H9 (cell line): Measurements from ENCODE around the gene FGR. TPM values are rescaled to one million over a fixed set of nuclear protein-coding genes. Genes with fewer than 3 reads are reported as not detected.

Experiments used
- DNase-seq: peaks from one replicate; pipeline ENCODE4 v3.0.0-alpha.2; 2017
- H2AFZ ChIP-seq: one replicate; pipeline ENCODE4 v1.6.1; 2013; ENCODE audit warnings: mild to moderate bottlenecking, low read length, control low read depth, moderate library complexity
- H2AK5ac ChIP-seq: 2 replicates; pipeline ENCODE4 v1.6.1; 2013; ENCODE audit warnings: low read length, control low read depth, mixed read lengths; ENCODE audit not compliant: insufficient read length
- H2BK120ac ChIP-seq: one replicate; pipeline ENCODE4 v1.6.1; 2013; ENCODE audit warnings: low read depth, mild to moderate bottlenecking, low read length, control low read depth, inconsistent platforms; ENCODE audit not compliant: poor library complexity, severe bottlenecking
- H2BK12ac ChIP-seq: 2 replicates; pipeline ENCODE4 v1.6.1; 2013; ENCODE audit warnings: low read length, control low read depth, mixed read lengths, low read depth; ENCODE audit not compliant: insufficient read length
- H2BK15ac ChIP-seq: 2 replicates; pipeline ENCODE4 v1.6.1; 2013; ENCODE audit warnings: low read depth, low read length, control low read depth
- H2BK20ac ChIP-seq: one replicate; pipeline ENCODE4 v1.6.1; 2013; ENCODE audit warnings: low read depth, mild to moderate bottlenecking, low read length, control low read depth, inconsistent platforms; ENCODE audit not compliant: poor library complexity, severe bottlenecking
- H2BK5ac ChIP-seq: 2 replicates; pipeline ENCODE4 v1.6.1; 2013; ENCODE audit warnings: low read length, control low read depth, mixed read lengths; ENCODE audit not compliant: insufficient read length
- H3K14ac ChIP-seq: 2 replicates; pipeline ENCODE4 v1.6.1; 2013; ENCODE audit warnings: low read length, control low read depth; ENCODE audit not compliant: insufficient read depth
- H3K18ac ChIP-seq: 2 replicates; pipeline ENCODE4 v1.6.1; 2013; ENCODE audit warnings: low read depth, mild to moderate bottlenecking, mixed read lengths, low read length, control low read depth; ENCODE audit not compliant: insufficient read length
- H3K23ac ChIP-seq: 2 replicates; pipeline ENCODE4 v1.6.1; 2013; ENCODE audit warnings: low read length, control low read depth, mixed read lengths, low read depth; ENCODE audit not compliant: insufficient read length
- H3K23me2 ChIP-seq: 2 replicates; pipeline ENCODE4 v1.6.1; 2013; ENCODE audit warnings: low read depth, mild to moderate bottlenecking, mixed read lengths, low read length, control low read depth; ENCODE audit not compliant: insufficient read length, poor library complexity, severe bottlenecking
- H3K27ac ChIP-seq: 2 replicates; pipeline ENCODE4 v1.5.1; 2013; ENCODE audit warnings: low read length, control low read depth, mixed read lengths, low read depth; ENCODE audit not compliant: insufficient read length
- H3K27me3 ChIP-seq: 2 replicates; pipeline ENCODE4 v1.6.1; 2013; ENCODE audit warnings: low read length, control low read depth, inconsistent platforms; ENCODE audit not compliant: insufficient read depth
- H3K4ac ChIP-seq: 2 replicates; pipeline ENCODE4 v1.6.1; 2013; ENCODE audit warnings: low read depth, mild to moderate bottlenecking, control low read depth, inconsistent platforms, low read length, moderate library complexity
- H3K4me1 ChIP-seq: 2 replicates; pipeline ENCODE4 v1.6.1; 2013; ENCODE audit warnings: low read length, control low read depth, inconsistent platforms; ENCODE audit not compliant: insufficient read depth
- H3K4me2 ChIP-seq: 2 replicates; pipeline ENCODE4 v1.6.1; 2013; ENCODE audit warnings: low read length, control low read depth, mixed read lengths; ENCODE audit not compliant: insufficient read length, insufficient read depth
- H3K56ac ChIP-seq: 2 replicates; pipeline ENCODE4 v1.6.1; 2013; ENCODE audit warnings: low read depth, mild to moderate bottlenecking, mixed read lengths, low read length, control low read depth; ENCODE audit not compliant: insufficient read length
- H3K79me1 ChIP-seq: 2 replicates; pipeline ENCODE4 v1.6.1; 2013; ENCODE audit warnings: low read depth, mild to moderate bottlenecking, moderate library complexity, low read length, control low read depth, inconsistent platforms; ENCODE audit not compliant: insufficient read depth, poor library complexity, severe bottlenecking
- H3K79me2 ChIP-seq: 2 replicates; pipeline ENCODE4 v1.6.1; 2013; ENCODE audit warnings: low read length, control low read depth, inconsistent platforms; ENCODE audit not compliant: insufficient read depth
- H3K9ac ChIP-seq: 2 replicates; pipeline ENCODE4 v1.6.1; 2013; ENCODE audit warnings: low read length, control low read depth, mixed read lengths; ENCODE audit not compliant: insufficient read length; ENCODE audit errors: extremely low read depth
- H3K9me3 ChIP-seq: one replicate; pipeline ENCODE4 v1.6.1; 2013; ENCODE audit warnings: low read depth, low read length, inconsistent platforms; ENCODE audit not compliant: control insufficient read depth
- H3T11ph ChIP-seq: one replicate; pipeline ENCODE4 v1.6.1; 2013; ENCODE audit warnings: mild to moderate bottlenecking, low read length, control low read depth, inconsistent platforms
- H4K20me1 ChIP-seq: one replicate; pipeline ENCODE4 v1.6.1; 2013; ENCODE audit not compliant: control insufficient read depth, insufficient read length, insufficient read depth
- H4K5ac ChIP-seq: 2 replicates; pipeline ENCODE4 v1.6.1; 2013; ENCODE audit warnings: low read depth, mild to moderate bottlenecking, mixed read lengths, low read length, control low read depth; ENCODE audit not compliant: insufficient read length
- H4K8ac ChIP-seq: replicated peaks from 2 replicates; pipeline ENCODE4 v1.6.1; 2013; ENCODE audit warnings: low read length, control low read depth, mixed read lengths, low read depth; ENCODE audit not compliant: insufficient read length
- H4K91ac ChIP-seq: 2 replicates; pipeline ENCODE4 v1.6.1; 2013; ENCODE audit warnings: low read depth, mild to moderate bottlenecking, moderate library complexity, mixed read lengths, low read length, control low read depth; ENCODE audit not compliant: insufficient read length
- H3K27ac Mint-ChIP-seq, 3 experiments: 2 replicates in 2 of 3; 3 replicates in 1 of 3; pipeline ENCODE4 v1.8.0; 2020 to 2021; ENCODE audit warnings: mixed read lengths in 3 of 3, mild to moderate bottlenecking in 1 of 3, moderate library complexity in 1 of 3
- H3K27me3 Mint-ChIP-seq: 2 replicates; pipeline ENCODE4 v1.8.0; 2021; ENCODE audit warnings: low read depth, mild to moderate bottlenecking, moderate library complexity, mixed read lengths
- H3K36me3 Mint-ChIP-seq, 3 experiments: 2 replicates in 2 of 3; 3 replicates in 1 of 3; pipeline ENCODE4 v1.8.0; 2020 to 2021; ENCODE audit warnings: low read depth in 3 of 3, mixed read lengths in 3 of 3; ENCODE audit not compliant: insufficient read depth in 1 of 3
- H3K4me1 Mint-ChIP-seq, 2 experiments: 2 replicates each; pipeline ENCODE4 v1.8.0; 2020; ENCODE audit warnings: mixed read lengths in 2 of 2
- H3K4me3 Mint-ChIP-seq, 2 experiments: 2 replicates in 1 of 2; 3 replicates in 1 of 2; pipeline ENCODE4 v1.8.0; 2020 to 2021; ENCODE audit warnings: mild to moderate bottlenecking in 2 of 2, mixed read lengths in 2 of 2, moderate library complexity in 1 of 2
- H3K9me3 Mint-ChIP-seq, 2 experiments: 2 replicates in 1 of 2; 3 replicates in 1 of 2; pipeline ENCODE4 v1.8.0; 2020; ENCODE audit warnings: mild to moderate bottlenecking in 2 of 2, mixed read lengths in 2 of 2, moderate library complexity in 1 of 2
- WGBS: extraction: QIAGEN DNeasy Blood & Tissue Kit; methylation state at CpG from one replicate; pipeline ENCODE4 v1.1.7; 2013; ENCODE audit warnings: missing lambda C conversion rate, low lambda C conversion rate, mixed read lengths; ENCODE audit not compliant: insufficient read length; ENCODE audit errors: extremely low coverage; 5-methylcytosine and 5-hydroxymethylcytosine counted together
- total RNA-seq: library from RNA; stranded (reverse); gene quantifications from 2 replicates; pipeline ENCODE4 v1.2.1, GENCODE V29; 2021
- TF ChIP-seq, protein P1 (sequence below): fragments of 200-600 bp; sonication (generic); conservative IDR thresholded peaks from 3 replicates; pipeline ENCODE4 v1.8.0; 2021; ENCODE audit warnings: antibody characterized with exemption, mild to moderate bottlenecking

FGR gene
- total RNA-seq, 1 experiment from 2014 or later = not detected

DNA sequence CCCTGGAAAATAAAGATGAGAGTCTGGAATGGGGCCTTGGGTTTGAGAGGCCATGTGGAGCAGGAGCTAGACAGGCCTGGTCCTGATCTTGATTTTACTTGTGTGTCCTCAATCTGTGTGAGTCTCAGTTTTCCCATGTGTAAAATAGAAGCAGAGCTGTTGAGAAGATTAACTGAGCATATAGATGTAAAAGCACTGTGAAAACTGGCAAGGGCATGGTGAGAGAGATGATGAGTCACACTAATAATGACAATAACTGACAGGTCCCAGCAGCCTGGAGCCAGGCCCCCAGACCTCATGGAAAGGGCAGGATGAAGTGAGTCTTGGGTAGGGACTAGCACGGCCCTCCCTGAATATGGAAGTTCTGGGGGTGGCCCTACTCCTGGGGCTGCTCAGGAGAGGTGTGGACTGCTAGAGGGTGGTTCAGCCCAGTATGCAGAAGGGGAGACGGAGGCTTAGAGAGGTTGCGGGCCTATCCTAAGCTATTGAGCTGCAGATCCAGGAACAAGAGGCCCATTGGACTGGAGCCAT lies 28.2 kb downstream of the FGR start:
- H3K4ac ChIP-seq = no peak overlapping the region
- H3K14ac ChIP-seq = no peak overlapping the region
- no peak overlapping the region for H3K4me2 ChIP-seq
- no peak overlapping the region for H4K5ac ChIP-seq
- peaks cover 2% of the 10 kb centered on the region for H3K79me1 ChIP-seq
- no peak overlapping the region for H4K91ac ChIP-seq
- H3K4me3 Mint-ChIP-seq = peak overlapping the region in 1 of 2 experiments; percentile 71; a peak in 1 of 5 replicates
- H3K9me3 ChIP-seq = no peaks in the 10 kb centered on the region
- H3T11ph ChIP-seq = no peak overlapping the region
- peaks cover 33 to 36% of the 10 kb centered on the region in 2 experiments for H3K4me1 Mint-ChIP-seq
- H2AFZ ChIP-seq = no peak overlapping the region
- WGBS = no CpG with 5 or more reads among the region's 3 CpGs
- DNase-seq = no peak
- H3K9me3 Mint-ChIP-seq = no peaks in the 10 kb centered on the region
- no peaks in the 10 kb centered on the region; a peak in 1 of 7 replicates for H3K36me3 Mint-ChIP-seq
- H3K4me1 ChIP-seq = peaks cover 10% of the 10 kb centered on the region; the same call in 1 of the 2 replicates
- peak overlapping the region in 1 of 3 experiments; percentile 7; a peak in 3 of 7 replicates for H3K27ac Mint-ChIP-seq
- no peaks in the 10 kb centered on the region for H4K20me1 ChIP-seq
- no peak overlapping the region for H2AK5ac ChIP-seq
- TF ChIP-seq, protein P1, sequence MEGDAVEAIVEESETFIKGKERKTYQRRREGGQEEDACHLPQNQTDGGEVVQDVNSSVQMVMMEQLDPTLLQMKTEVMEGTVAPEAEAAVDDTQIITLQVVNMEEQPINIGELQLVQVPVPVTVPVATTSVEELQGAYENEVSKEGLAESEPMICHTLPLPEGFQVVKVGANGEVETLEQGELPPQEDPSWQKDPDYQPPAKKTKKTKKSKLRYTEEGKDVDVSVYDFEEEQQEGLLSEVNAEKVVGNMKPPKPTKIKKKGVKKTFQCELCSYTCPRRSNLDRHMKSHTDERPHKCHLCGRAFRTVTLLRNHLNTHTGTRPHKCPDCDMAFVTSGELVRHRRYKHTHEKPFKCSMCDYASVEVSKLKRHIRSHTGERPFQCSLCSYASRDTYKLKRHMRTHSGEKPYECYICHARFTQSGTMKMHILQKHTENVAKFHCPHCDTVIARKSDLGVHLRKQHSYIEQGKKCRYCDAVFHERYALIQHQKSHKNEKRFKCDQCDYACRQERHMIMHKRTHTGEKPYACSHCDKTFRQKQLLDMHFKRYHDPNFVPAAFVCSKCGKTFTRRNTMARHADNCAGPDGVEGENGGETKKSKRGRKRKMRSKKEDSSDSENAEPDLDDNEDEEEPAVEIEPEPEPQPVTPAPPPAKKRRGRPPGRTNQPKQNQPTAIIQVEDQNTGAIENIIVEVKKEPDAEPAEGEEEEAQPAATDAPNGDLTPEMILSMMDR = no peak
- no peak overlapping the region for H2BK20ac ChIP-seq
- no peak overlapping the region for H4K8ac ChIP-seq
- H3K23me2 ChIP-seq = peaks cover 6% of the 10 kb centered on the region
- H2BK15ac ChIP-seq = no peak overlapping the region
- no peak overlapping the region for H2BK120ac ChIP-seq
- H3K56ac ChIP-seq = no peak overlapping the region
- H3K27me3 ChIP-seq = no peaks in the 10 kb centered on the region; the same call in 1 of the 2 replicates
- no peak overlapping the region for H3K27ac ChIP-seq
- H3K23ac ChIP-seq = no peak overlapping the region
- peaks cover 4% of the 10 kb centered on the region for H3K27me3 Mint-ChIP-seq
- H2BK5ac ChIP-seq = no peak overlapping the region
- no peaks in the 10 kb centered on the region for H3K79me2 ChIP-seq
- H3K18ac ChIP-seq = no peak overlapping the region
- no peak overlapping the region for H2BK12ac ChIP-seq
- no peak overlapping the region for H3K9ac ChIP-seq
